ENCODE data around the gene FSHB. TPM values are rescaled to one million over a fixed set of nuclear protein-coding genes. Genes with fewer than 3 reads are reported as not detected.

Gene FSHB
- total RNA-seq, 1 donor from 2014 or later = not detected

DNA sequence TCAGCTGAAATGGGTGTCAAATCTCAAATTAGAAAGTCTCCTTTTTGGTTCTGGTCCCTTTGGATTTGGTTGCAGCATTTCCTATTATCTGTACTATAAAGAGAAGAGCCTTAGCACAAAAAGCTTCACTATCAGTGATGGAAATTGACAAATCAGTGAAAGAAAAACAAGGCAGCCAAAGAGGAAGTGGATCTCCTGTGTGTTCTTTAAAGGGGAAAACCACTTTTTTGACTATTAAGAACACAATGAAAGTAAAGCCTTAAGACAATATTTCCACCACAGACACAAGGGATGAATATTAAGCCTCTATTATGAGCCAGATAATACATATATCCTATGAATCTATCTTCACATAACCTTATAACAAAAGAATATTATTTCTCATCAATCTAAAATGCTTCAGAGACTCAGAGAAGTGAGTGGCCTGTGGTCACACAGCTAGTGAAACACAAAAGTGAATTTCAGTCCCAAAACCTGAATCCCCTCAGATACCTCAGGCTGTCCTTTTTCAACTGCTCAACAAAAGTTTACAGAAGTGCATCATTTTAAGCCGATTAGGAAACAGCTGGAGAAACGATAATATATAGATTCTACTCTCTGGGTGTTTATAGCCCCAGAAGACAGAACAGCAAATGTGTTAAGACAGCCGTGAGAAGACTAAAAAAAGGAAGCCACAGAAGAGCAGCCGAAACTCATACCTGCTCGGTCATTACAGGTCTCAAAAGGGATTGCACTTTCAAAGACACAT, 24.4 kb upstream of the FSHB start:
- H3K27me3 ChIP-seq = no peaks in the 10 kb centered on the region
- Mint-ChIP-seq H3K27me3 (ENCODE audit: insufficient read depth, low read depth) (no peaks in the 10 kb centered on the region), H3K27ac (no peak overlapping the region), H3K4me1 (peaks cover 3% of the 10 kb centered on the region), H3K9me3 (no peaks in the 10 kb centered on the region), H3K4me3 (no peak overlapping the region), H3K36me3 (no peaks in the 10 kb centered on the region)
- no peaks in the 10 kb centered on the region for H4K20me1 ChIP-seq (ENCODE audit: low read depth)
- H3K4me3 ChIP-seq = no peak overlapping the region
- H3K4me2 ChIP-seq = no peak overlapping the region
- H3K9me3 ChIP-seq (ENCODE audit: low read depth) = no peaks in the 10 kb centered on the region
- H3K4me1 ChIP-seq = no peaks in the 10 kb centered on the region
- H3K9ac ChIP-seq = no peak overlapping the region
- H3K36me3 ChIP-seq = no peaks in the 10 kb centered on the region
- no peaks in the 10 kb centered on the region for H3K79me2 ChIP-seq (ENCODE audit: low read depth)
- H3F3A ChIP-seq (ENCODE audit: low read depth) = no peaks in the 10 kb centered on the region
- H3K27ac ChIP-seq = no peak overlapping the region
- TF ChIP-seq, protein P1, sequence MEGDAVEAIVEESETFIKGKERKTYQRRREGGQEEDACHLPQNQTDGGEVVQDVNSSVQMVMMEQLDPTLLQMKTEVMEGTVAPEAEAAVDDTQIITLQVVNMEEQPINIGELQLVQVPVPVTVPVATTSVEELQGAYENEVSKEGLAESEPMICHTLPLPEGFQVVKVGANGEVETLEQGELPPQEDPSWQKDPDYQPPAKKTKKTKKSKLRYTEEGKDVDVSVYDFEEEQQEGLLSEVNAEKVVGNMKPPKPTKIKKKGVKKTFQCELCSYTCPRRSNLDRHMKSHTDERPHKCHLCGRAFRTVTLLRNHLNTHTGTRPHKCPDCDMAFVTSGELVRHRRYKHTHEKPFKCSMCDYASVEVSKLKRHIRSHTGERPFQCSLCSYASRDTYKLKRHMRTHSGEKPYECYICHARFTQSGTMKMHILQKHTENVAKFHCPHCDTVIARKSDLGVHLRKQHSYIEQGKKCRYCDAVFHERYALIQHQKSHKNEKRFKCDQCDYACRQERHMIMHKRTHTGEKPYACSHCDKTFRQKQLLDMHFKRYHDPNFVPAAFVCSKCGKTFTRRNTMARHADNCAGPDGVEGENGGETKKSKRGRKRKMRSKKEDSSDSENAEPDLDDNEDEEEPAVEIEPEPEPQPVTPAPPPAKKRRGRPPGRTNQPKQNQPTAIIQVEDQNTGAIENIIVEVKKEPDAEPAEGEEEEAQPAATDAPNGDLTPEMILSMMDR (IDR thresholded peaks at IDR 0.05) = no peak
- TF ChIP-seq EZH2 (IDR thresholded peaks at IDR 0.05) (no peak), EZH2phosphoT487 (IDR thresholded peaks at IDR 0.05) (no peak)
- H2AFZ ChIP-seq (replicated peaks) = no peak overlapping the region
- no peak for DNase-seq (ENCODE audit: low spot score)

DNA sequence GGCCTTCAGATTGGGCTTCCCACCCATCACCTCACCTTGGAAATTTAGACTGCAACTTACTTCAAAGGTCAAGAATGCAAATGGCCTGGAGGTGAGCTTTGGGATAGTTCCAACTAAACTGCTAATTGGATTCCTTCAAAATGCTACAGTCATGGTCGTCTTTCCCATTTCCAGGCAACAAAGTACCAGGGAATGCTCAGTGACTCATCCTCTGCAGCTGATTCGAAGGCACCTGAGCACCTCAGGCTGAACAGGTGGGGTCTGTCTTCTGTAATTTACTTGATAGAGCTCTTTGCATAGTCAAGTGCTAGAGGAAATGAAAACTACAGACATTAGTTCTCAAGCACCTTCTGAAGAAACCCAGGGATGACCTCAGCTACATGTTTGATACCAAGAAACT, 20.5 kb upstream of the FSHB start:
- TF ChIP-seq EZH2 (IDR thresholded peaks at IDR 0.05) = no peak
- TF ChIP-seq EZH2phosphoT487 (IDR thresholded peaks at IDR 0.05) = no peak
- TF ChIP-seq, protein P1 (IDR thresholded peaks at IDR 0.05) = no peak
- no peaks in the 10 kb centered on the region for H3K4me1 ChIP-seq
- Mint-ChIP-seq H3K4me1 (no peaks in the 10 kb centered on the region), H3K4me3 (no peak overlapping the region), H3K36me3 (no peaks in the 10 kb centered on the region), H3K9me3 (no peaks in the 10 kb centered on the region), H3K27ac (no peak overlapping the region), H3K27me3 (ENCODE audit: insufficient read depth, low read depth) (peaks cover 2% of the 10 kb centered on the region)
- H3K4me2 ChIP-seq = no peak overlapping the region
- H4K20me1 ChIP-seq (ENCODE audit: low read depth) = no peaks in the 10 kb centered on the region
- H3K4me3 ChIP-seq = no peak overlapping the region
- no peaks in the 10 kb centered on the region for H3K9me3 ChIP-seq (ENCODE audit: low read depth)
- no peaks in the 10 kb centered on the region for H3F3A ChIP-seq (ENCODE audit: low read depth)
- DNase-seq (ENCODE audit: low spot score) = no peak
- H3K27me3 ChIP-seq = no peaks in the 10 kb centered on the region
- H3K9ac ChIP-seq = no peak overlapping the region
- no peaks in the 10 kb centered on the region for H3K79me2 ChIP-seq (ENCODE audit: low read depth)
- no peak overlapping the region for H3K27ac ChIP-seq
- H3K36me3 ChIP-seq = no peaks in the 10 kb centered on the region
- no peak overlapping the region for H2AFZ ChIP-seq (replicated peaks)

DNA sequence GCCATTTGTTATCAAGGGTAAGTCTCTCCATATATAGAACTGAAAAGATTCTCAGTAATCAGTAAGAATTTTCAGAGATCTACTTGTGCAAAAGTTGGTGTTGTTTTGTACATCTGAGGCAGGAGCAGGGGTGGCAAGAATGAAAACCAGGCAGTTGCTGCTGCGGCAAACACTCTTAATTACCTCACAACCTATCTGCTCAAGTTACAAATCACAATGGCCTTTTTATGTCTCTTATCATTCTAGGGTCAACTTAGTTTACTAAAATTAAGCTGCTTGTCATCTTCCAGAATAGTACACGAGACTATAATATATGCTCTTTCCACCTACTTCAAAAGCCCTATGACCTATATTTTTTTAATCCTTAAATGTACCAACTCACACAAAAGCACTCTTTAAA, 14.3 kb upstream of the FSHB start:
- Histone ChIP-seq H3F3A (ENCODE audit: low read depth) (no peaks in the 10 kb centered on the region), H3K36me3 (no peaks in the 10 kb centered on the region), H3K9ac (no peak overlapping the region), H3K79me2 (ENCODE audit: low read depth) (no peaks in the 10 kb centered on the region), H4K20me1 (ENCODE audit: low read depth) (no peaks in the 10 kb centered on the region), H3K27me3 (no peaks in the 10 kb centered on the region), H3K27ac (no peak overlapping the region), H3K9me3 (ENCODE audit: low read depth) (no peaks in the 10 kb centered on the region), H3K4me3 (no peak overlapping the region), H3K4me1 (no peaks in the 10 kb centered on the region), H2AFZ (replicated peaks) (no peak overlapping the region), H3K4me2 (no peak overlapping the region)
- H3K4me3 Mint-ChIP-seq = no peak overlapping the region
- H3K27me3 Mint-ChIP-seq (ENCODE audit: insufficient read depth, low read depth) = peaks cover 2% of the 10 kb centered on the region
- H3K9me3 Mint-ChIP-seq = no peaks in the 10 kb centered on the region
- H3K4me1 Mint-ChIP-seq = no peaks in the 10 kb centered on the region
- H3K36me3 Mint-ChIP-seq = no peaks in the 10 kb centered on the region
- no peak for DNase-seq (ENCODE audit: low spot score)
- TF ChIP-seq EZH2phosphoT487 (IDR thresholded peaks at IDR 0.05) (no peak), EZH2 (IDR thresholded peaks at IDR 0.05) (no peak)
- TF ChIP-seq, protein P1 (IDR thresholded peaks at IDR 0.05) = no peak
- no peak overlapping the region for H3K27ac Mint-ChIP-seq

All from neural progenitor cell (in vitro differentiated cells).